DMS114 treated with DMSO at 0.1 percent for 48 hours (cell line): ENCODE measurements around the gene RASGRF2.

ENCODE experiments used
- DNase-seq: peaks from one replicate; lab custom pipeline; 2025; ENCODE audit not compliant: unreplicated experiment; lab: John Stamatoyannopoulos, UW

The RASGRF2 gene

GRCh38 chr5:81165493-81166119, 205.4 kb downstream of the RASGRF2 start:
- peak; percentile 46 for DNase-seq

GRCh38 chr5:81166430-81166829, 206.3 kb downstream of the RASGRF2 start:
- DNase-seq = no peak

DNA sequence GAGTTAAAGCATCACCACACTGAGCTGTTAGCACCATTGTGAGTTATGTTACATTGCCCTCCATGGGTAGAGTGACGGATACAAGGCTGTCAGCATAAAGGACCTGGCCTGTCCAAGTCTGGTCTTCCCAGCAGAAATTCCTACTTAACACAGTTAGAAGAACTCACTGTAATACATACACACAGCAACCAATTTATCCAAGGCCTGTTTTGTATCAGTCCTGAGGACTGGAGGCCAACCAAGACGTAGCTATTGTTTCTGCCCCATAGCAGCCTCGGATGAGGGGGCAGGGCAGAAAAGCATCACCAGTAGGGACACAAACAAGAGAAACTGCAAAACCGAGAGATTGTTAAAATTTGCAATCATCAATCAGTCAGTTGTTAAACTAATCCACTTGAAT, 206.9 kb downstream of the RASGRF2 start:
- DNase-seq = no peak

DNA sequence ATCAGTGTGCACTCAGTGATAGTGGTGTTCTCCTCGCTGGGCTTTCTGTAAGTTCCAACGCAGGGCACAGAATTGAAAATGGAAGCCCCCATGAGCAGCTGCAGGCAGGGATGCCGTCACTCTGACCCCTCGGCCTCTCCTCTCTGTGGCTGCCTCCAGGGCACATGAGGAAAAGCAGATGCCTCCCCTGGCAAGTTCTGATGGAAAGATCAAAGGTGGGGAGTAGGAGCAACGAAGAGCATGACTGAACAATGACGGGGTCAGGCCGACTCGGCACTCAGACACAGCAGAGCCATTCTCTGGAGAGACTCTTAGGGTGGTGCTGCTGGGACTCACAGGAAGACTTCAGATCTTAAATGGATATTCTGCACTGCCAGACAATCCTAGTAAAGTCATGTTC, 207.4 kb downstream of the RASGRF2 start:
- no peak for DNase-seq

DNA sequence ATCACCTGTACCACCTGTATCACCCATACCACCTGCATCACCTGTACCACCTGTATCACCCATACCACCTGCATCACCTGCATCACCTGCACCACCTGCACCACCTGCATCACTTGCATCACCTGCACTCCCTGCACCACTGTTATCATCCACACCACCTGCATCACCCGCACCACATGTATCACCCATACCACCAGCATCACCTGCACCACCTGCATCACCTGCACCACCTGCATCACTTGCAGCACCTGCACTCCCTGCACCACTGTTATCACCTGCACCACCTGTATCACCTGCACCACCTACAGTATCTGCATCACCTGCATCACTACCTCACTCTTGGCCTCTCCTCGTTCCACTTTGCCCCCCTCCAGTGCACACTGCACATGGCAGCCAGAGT, 209.8 kb downstream of the RASGRF2 start:
- no peak for DNase-seq

GRCh38 chr5:81171769-81172168, 211.6 kb downstream of the RASGRF2 start:
- no peak for DNase-seq

- no peak for DNase-seq
Observed at GRCh38 chr5:81172710-81173109, 212.5 kb downstream of the RASGRF2 start.

GRCh38 chr5:81177061-81177460, 216.9 kb downstream of the RASGRF2 start:
- DNase-seq = no peak

DNA sequence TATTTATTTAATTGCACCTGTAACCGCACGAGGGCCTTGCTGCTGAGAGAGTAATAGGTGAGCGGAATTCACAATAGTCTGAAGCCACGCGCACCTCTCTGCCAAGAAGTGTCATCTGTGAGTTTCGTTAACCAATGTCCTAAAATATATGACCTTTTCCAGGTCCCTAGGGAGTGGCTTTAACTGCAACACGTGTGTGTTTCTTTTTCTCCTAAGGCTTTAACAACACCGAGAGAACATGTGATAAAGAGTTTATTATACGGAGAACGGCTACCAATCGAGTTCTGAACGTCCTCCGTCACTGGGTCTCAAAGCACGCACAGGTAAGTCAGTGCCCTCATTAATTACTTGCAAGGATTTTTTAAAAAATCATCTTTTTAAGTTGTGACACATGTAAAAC, 219.8 kb downstream of the RASGRF2 start:
- DNase-seq = no peak

GRCh38 chr5:81180780-81181460, 220.8 kb downstream of the RASGRF2 start:
- DNase-seq = no peak

DNA sequence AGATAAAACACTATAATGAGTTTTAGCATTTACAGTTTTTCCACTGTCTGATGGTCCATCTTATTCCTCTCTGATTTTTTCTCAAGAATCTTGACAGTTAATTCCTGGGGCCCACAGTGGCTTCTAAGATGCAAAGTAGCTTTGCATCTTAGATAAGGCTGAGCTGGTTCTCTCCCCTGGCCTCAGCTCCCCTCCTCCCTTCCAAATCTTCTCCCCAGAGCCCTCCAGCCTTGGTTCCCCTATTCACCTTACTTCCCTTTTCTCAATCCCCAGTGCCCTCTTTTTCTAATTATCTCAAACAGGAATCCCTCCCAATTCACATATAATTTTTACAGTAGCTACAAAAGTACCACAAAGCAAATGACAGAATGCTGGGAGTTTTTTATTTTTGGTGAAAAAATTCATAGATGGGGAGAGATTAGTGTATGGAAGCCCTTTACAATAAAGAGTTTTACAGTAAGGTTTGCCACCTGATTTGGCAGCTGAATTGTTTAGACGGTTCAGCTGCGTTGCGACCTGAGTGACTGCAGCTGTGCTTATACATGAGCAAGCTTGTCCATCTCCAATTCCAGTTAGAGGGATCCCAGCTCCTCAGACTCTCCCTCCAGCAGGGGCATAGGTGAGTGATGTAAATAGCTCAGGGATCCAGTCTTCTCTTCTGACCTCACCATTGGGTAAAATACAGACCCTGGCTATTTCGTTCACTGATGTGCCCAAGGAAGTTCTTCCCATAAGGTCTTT, 221.6 kb downstream of the RASGRF2 start:
- DNase-seq = no peak

DNA sequence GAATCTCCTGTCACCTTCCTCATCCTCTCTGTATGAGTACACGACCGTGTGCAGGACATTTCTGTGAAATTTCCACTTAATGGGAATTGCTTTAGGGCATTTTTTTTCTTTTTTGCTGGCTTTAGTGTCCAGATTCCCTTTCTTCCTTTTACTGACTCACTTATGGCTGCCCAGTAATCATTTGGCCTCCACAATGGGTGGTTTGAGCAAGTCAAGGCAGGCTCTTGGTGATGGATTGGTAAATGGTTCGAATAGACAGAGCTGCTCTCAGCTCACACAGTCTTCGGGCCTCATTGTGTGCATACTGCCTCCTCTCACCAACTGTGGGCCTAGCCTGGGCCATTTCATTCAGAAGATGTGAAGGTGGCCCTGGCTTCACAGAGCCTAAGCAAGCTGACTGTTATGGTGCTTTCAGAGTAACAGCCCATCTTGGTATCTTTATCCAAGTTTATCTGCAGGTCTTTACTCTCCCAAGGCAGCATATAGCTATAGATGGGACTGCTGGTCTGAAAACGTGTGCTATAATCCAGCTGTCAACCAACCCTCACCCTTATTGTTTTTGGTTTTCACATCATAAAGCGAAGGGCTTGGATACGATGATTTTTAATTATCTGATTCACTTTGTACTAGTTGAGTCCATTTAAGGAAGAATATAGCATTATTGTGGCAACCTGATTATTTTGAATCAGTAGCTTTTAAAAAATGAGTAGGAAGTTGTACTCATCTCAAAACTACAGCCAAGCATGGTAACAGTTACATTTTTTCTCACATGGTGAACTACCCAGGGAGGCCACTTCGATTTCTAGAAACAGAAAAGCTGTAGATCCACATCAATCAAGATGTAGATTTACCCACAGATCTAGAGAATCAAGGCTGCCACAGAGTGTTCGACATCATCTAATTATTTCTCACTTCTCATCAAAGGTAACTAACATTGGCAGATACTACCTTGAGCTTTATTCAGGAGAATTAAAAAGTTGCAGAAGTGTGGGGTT, 222.5 kb downstream of the RASGRF2 start:
- no peak for DNase-seq

- no peak for DNase-seq
Observed at GRCh38 chr5:81183811-81184748, 223.9 kb downstream of the RASGRF2 start.

DNA sequence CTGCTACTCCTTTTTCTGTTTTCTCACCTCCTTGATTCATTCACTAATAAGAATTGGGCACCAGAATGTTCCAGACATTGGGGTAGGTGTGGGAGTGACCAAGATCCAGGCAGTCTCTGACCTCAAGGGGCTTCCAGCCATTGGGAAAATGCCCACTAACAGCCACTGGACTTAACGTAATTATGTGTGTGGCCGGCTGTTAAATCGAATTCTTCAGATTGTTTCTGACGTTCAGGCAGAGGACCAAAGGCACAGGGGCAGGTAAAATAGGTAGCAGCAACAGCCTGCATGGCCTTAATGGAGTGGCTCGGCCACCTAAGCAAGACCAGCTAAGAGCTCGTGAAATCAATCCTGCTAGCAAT, 224.6 kb downstream of the RASGRF2 start:
- DNase-seq = no peak

- no peak for DNase-seq
Observed at GRCh38 chr5:81187885-81188284, 227.7 kb downstream of the RASGRF2 start.

DNA sequence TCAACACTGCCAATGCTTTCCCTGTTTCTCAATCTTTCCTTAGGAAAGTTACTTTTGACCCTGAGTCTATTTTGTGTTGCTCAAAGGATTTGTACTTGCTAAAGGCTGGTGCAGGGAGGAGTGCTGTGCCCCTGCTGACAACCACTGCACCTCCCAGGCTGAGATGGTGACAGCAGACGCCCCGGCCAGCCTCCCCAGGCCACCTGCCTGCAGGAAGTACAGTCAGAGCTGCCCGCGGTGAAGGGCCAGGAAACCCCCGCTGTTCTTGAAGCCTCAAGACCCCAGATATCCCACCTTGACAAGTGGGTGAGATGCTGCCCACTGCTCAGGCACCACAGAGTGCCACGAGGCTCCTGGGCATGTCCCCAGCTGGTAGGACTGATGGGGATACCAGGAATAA, 228.8 kb downstream of the RASGRF2 start:
- no peak for DNase-seq

GRCh38 chr5:81189875-81190498, 229.8 kb downstream of the RASGRF2 start:
- DNase-seq = no peak

- no peak for DNase-seq
Observed at GRCh38 chr5:81191726-81192372, 231.7 kb downstream of the RASGRF2 start.

- DNase-seq = no peak
Observed at GRCh38 chr5:81192373-81192750, 232.2 kb downstream of the RASGRF2 start.
